ENCODE measurements around the gene SAMSN1. TPM values are rescaled to one million over a fixed set of nuclear protein-coding genes. Genes with fewer than 3 reads are reported as not detected.
A peak's percentile ranks its signal among the peaks of the same experiment; 100 is the strongest.

The SAMSN1 gene
- total RNA-seq, 4 donors from 2014 or later = 1.3 to 7.4 (median 1.9) TPM

GRCh38 chr21:14591882-14592281 lies 45.8 kb upstream of the SAMSN1 start:
- H3K4me1 ChIP-seq = no peaks in the 10 kb centered on the region
- H3K9me3 ChIP-seq = no peaks in the 10 kb centered on the region
- no peak overlapping the region for H3K4me3 ChIP-seq (replicated peaks in 1 of 3)
- peak in 1 of 2 donors; percentile 2 for DNase-seq
- H3K36me3 ChIP-seq = no peaks in the 10 kb centered on the region
- no peaks in the 10 kb centered on the region for H3K27me3 ChIP-seq
- no peak for TF ChIP-seq POLR2A (IDR thresholded peaks at IDR 0.05)
- TF ChIP-seq, protein P1, sequence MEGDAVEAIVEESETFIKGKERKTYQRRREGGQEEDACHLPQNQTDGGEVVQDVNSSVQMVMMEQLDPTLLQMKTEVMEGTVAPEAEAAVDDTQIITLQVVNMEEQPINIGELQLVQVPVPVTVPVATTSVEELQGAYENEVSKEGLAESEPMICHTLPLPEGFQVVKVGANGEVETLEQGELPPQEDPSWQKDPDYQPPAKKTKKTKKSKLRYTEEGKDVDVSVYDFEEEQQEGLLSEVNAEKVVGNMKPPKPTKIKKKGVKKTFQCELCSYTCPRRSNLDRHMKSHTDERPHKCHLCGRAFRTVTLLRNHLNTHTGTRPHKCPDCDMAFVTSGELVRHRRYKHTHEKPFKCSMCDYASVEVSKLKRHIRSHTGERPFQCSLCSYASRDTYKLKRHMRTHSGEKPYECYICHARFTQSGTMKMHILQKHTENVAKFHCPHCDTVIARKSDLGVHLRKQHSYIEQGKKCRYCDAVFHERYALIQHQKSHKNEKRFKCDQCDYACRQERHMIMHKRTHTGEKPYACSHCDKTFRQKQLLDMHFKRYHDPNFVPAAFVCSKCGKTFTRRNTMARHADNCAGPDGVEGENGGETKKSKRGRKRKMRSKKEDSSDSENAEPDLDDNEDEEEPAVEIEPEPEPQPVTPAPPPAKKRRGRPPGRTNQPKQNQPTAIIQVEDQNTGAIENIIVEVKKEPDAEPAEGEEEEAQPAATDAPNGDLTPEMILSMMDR (IDR thresholded peaks at IDR 0.05) = no peak
- no peak overlapping the region for H3K27ac ChIP-seq
- WGBS, 2 donors = 66 to 77% methylated on average over 2 of the region's 2 CpGs
- intact Hi-C loops (cut with DNase I) = no loop called here

- H3K36me3 ChIP-seq = no peaks in the 10 kb centered on the region
- intact Hi-C loops (cut with DNase I) = no loop called here
- no peaks in the 10 kb centered on the region for H3K4me1 ChIP-seq
- H3K27me3 ChIP-seq = no peaks in the 10 kb centered on the region
- no peaks in the 10 kb centered on the region for H3K9me3 ChIP-seq
- H3K4me3 ChIP-seq (replicated peaks in 1 of 3) = no peak overlapping the region
- TF ChIP-seq POLR2A (IDR thresholded peaks at IDR 0.05) = no peak
- TF ChIP-seq, protein P1 (IDR thresholded peaks at IDR 0.05) = no peak
- DNase-seq = no peak
- no peak overlapping the region for H3K27ac ChIP-seq
Observed at GRCh38 chr21:14591377-14591776, 45.3 kb upstream of the SAMSN1 start.

- Histone ChIP-seq H3K4me1 (no peaks in the 10 kb centered on the region), H3K4me3 (replicated peaks in 1 of 3) (no peak overlapping the region), H3K36me3 (no peaks in the 10 kb centered on the region), H3K9me3 (no peaks in the 10 kb centered on the region), H3K27ac (no peak overlapping the region), H3K27me3 (no peaks in the 10 kb centered on the region)
- no peak for DNase-seq
- TF ChIP-seq, protein P1 (IDR thresholded peaks at IDR 0.05) = no peak
- TF ChIP-seq POLR2A (IDR thresholded peaks at IDR 0.05) = no peak
- WGBS, 2 donors = 62 to 74% methylated on average over 7 of the region's 7 CpGs
- intact Hi-C loops (cut with DNase I) = no loop called here
Observed at GRCh38 chr21:14589855-14590563, 43.9 kb upstream of the SAMSN1 start.

DNA sequence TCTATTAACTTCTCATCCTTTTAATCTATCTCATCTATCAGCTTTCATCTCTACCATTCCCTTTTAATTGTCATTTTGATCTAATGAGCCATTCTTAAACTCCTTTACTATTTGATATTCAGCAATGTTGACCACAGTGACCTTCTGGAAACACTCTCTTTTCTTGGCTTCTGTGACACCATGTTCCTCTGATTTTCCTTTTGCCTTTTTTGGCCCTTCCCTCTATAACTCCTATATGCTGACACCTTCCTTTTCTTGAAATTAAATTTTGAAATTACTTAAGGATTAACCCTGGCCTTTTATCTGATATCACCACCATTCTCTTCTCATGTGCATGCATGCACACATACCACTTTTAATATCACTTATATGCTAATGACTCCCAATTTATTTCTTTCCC lies 41.2 kb upstream of the SAMSN1 start:
- H3K4me3 ChIP-seq (replicated peaks in 1 of 3) = no peak overlapping the region
- no peak overlapping the region for H3K27ac ChIP-seq
- intact Hi-C loops (cut with DNase I) = no loop called here
- no peaks in the 10 kb centered on the region for H3K4me1 ChIP-seq
- DNase-seq = no peak
- H3K9me3 ChIP-seq = no peaks in the 10 kb centered on the region
- H3K27me3 ChIP-seq = no peaks in the 10 kb centered on the region
- no peaks in the 10 kb centered on the region for H3K36me3 ChIP-seq
- TF ChIP-seq, protein P1 (IDR thresholded peaks at IDR 0.05) = no peak
- TF ChIP-seq POLR2A (IDR thresholded peaks at IDR 0.05) = no peak

DNA sequence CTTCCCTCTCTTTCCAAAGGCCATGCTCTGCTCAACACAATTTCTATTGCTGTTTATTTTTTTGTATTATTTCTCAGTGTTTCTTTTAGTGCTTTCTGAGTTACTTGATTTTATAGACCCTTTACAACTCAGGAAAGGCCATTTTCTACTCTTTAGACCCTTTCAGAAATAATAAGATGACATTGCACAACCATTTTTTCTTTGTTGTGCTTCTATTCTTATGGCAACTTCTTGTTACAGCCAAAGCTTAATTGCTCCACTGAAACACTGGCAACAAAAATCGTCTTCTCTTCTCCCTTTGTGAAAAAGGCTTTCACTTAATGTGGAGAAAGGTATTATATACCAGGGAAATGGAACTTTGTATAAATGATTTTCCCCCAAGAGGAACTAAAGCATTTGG lies 39.0 kb upstream of the SAMSN1 start:
- H3K27me3 ChIP-seq = no peaks in the 10 kb centered on the region
- WGBS, 2 donors = 38 to 51% methylated on average over 1 of the region's 1 CpG
- H3K4me3 ChIP-seq (replicated peaks in 1 of 3) = no peak overlapping the region
- no peaks in the 10 kb centered on the region for H3K36me3 ChIP-seq
- no peak overlapping the region for H3K27ac ChIP-seq
- no peaks in the 10 kb centered on the region for H3K9me3 ChIP-seq
- TF ChIP-seq, protein P1 (IDR thresholded peaks at IDR 0.05) = no peak
- TF ChIP-seq POLR2A (IDR thresholded peaks at IDR 0.05) = no peak
- H3K4me1 ChIP-seq = no peaks in the 10 kb centered on the region
- intact Hi-C loops (cut with DNase I) = no loop called here
- DNase-seq = no peak
